Measurements from ENCODE around the gene PPP1R36.

The PPP1R36 gene, protein sequence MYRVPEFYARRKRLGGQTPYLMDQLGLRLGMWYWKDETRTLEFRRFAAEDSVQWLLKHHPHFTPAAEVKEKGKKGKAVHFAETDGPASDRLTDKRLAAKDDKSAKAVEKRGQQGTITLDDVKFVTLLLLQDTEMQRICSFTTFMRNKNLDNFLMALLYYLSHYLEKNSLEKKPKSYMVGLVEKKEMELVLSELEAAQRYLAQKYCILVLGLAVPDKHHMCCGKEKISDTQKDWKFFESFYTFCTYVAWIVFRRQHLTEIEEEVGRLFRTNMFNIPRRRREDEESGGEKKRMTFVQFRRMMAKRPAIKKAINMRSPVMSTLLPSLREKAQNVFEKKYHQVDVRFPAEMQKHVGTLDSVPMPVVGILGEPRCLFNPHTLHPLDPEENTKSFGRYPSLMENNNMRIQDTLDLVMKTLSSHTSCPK

DNA sequence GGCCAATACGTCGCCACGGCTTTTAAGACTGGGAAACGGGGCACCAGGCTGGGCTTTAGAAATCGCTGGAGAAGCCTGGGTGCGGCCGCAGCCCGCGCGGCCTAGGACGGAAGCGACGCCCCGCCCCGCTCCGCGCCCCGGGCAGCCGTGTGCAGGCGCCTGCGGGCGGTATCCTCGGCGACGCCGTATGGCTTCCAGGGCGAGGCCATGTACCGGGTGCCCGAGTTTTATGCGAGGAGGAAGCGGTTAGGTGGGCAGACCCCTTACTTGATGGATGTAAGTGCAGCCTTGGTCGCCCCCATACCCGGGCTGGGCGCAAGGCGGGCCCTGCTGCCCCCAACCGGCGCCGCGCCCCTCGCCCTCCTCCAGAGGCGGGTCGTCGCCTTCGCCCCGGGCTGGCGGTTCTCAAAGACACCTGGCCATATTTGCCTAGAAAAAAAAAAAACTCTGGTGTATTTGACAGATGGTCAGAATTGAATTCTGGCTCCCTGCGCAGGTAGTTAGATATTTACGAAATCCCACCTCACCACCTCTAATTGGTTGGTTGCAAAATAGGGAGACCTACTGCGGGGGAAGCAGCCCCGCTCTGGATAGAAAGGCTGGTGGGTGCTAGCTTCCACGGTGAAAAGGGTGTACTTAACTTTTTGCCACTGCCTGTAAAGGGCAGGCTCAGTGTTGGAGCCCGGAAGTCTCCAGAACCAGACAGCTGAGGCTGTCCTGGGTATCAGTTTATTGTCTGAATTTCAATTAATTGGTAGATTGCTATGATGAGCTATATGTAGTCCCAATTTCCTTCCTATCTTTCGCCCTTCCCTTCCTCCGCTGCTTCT, at the start of gene PPP1R36:
TSS of gene PPP1R36 (plus strand) at position 171 of the 830 bp plus-strand sequence. CDS start at position 208, 37 bp downstream.
- peaks cover 13% of the 10 kb centered on the region for H3K4me1 ChIP-seq (ENCODE audit: insufficient read depth, low read length)
- H3K27ac ChIP-seq (ENCODE audit: low read depth, low read length): peak within 1 kb of the TSS; percentile 43
- no peak within 1 kb of the TSS for H3K9ac ChIP-seq (ENCODE audit: low read length)
- H3K4me3 ChIP-seq (ENCODE audit: low read depth in 1 of 2, low read length in 2 of 2): peak within 1 kb of the TSS; percentile 12 to 24
- H3K36me3 ChIP-seq (ENCODE audit: insufficient read depth, low read length): no peaks in the 10 kb centered on the region
- H3K27me3 ChIP-seq (ENCODE audit: control insufficient read depth in 1 of 2, insufficient read depth in 2 of 2, low read length in 2 of 2): no peaks in the 10 kb centered on the region
- no peaks in the 10 kb centered on the region for H3K9me3 ChIP-seq (ENCODE audit: low read length)

DNA sequence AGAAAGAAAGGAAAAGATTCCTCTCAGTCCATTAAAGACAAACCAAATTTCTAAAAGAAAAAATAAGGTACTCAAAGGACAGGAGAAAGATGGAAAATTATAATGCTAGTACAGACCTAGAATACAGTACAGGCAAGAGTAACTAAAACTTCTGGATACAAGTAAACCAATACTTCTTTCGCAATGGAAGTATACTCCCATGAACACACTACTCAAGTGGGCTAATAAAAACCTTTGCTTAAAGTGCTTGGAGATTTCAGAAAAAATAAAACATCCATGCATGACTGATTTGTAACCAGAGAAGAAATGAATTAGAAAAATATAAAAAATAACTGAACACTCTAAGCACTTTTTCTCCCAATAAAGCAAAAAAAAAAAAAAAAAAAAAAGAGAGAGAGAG, 49.7 kb upstream of the PPP1R36 start:
- H3K36me3 ChIP-seq (ENCODE audit: insufficient read depth, low read length): peaks cover 4% of the 10 kb centered on the region
- no peak overlapping the region for H3K4me3 ChIP-seq (ENCODE audit: low read depth in 1 of 2, low read length in 2 of 2)
- H3K9me3 ChIP-seq (ENCODE audit: low read length): no peaks in the 10 kb centered on the region
- H3K9ac ChIP-seq (ENCODE audit: low read length): no peak overlapping the region
- no peaks in the 10 kb centered on the region for H3K27me3 ChIP-seq (ENCODE audit: control insufficient read depth in 1 of 2, insufficient read depth in 2 of 2, low read length in 2 of 2)
- peaks cover 27% of the 10 kb centered on the region for H3K4me1 ChIP-seq (ENCODE audit: insufficient read depth, low read length)
- no peak overlapping the region for H3K27ac ChIP-seq (ENCODE audit: low read depth, low read length)

DNA sequence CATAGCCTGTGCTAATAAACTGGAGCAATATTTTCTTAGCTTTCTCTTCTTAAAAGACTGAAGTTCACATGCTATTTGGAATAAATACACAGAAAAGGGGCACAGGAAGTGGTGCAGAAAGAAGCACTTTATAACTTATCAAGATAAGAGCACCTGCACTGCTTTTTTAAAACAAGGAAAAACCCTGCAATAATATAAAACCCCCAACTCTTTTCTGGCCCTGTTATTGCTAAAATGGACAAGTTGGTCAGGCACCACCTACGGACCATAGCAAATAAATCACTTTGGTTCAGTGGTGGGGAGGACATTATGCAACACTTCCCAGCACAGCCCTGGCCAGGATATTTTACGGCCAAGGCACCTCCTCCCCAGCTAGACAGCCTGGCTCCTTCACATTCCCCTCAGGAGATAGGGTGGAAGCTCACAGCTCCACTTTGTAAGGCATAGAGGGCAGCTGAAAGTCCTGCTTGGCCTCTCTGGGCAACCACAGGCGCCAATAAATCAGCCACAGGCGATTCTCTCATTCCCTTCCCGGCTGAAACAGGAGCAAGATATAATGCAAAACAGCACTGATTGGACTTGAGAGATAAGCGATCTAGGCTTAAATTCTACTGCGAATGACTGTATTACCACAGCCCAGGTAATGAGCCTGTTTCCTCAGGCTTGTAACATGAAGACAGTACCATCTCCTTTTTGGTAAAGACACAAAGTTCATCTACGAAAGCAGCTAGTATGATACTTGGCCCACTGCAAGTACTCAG, 48.2 kb upstream of the PPP1R36 start:
- H3K9ac ChIP-seq (ENCODE audit: low read length): peak overlapping the region; percentile 34
- H3K9me3 ChIP-seq (ENCODE audit: low read length): no peaks in the 10 kb centered on the region
- peaks cover 30% of the 10 kb centered on the region for H3K4me1 ChIP-seq (ENCODE audit: insufficient read depth, low read length)
- H3K27ac ChIP-seq (ENCODE audit: low read depth, low read length): peak overlapping the region; percentile 100
- H3K27me3 ChIP-seq (ENCODE audit: control insufficient read depth in 1 of 2, insufficient read depth in 2 of 2, low read length in 2 of 2): no peaks in the 10 kb centered on the region
- H3K36me3 ChIP-seq (ENCODE audit: insufficient read depth, low read length): no peaks in the 10 kb centered on the region
- H3K4me3 ChIP-seq (ENCODE audit: low read depth in 1 of 2, low read length in 2 of 2): peak overlapping the region; percentile 5 to 79

DNA sequence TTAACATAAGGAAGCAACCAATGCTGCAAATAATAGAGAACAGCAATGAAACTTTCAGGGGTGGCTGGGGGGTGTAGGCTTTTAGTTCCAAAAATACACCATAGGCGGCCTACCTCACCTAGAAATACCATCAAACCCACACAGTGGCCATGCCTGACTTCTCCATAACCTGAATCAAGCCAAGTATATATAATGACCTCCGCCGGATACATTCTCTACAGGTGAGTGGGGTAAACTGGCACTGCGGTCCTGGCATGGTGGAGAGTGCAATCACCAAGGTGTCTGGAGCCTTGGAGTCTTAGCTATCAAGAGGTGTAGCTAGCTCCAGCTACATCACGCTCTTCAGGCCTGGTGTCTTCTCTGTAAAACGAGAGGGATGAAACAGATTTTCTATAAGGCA, 47.3 kb upstream of the PPP1R36 start:
- H3K36me3 ChIP-seq (ENCODE audit: insufficient read depth, low read length): no peaks in the 10 kb centered on the region
- peak overlapping the region; percentile 79 to 97 for H3K4me3 ChIP-seq (ENCODE audit: low read depth in 1 of 2, low read length in 2 of 2)
- H3K27ac ChIP-seq (ENCODE audit: low read depth, low read length): peak overlapping the region; percentile 100
- H3K4me1 ChIP-seq (ENCODE audit: insufficient read depth, low read length): peaks cover 39% of the 10 kb centered on the region
- H3K9ac ChIP-seq (ENCODE audit: low read length): peak overlapping the region; percentile 94
- H3K9me3 ChIP-seq (ENCODE audit: low read length): no peaks in the 10 kb centered on the region
- H3K27me3 ChIP-seq (ENCODE audit: control insufficient read depth in 1 of 2, insufficient read depth in 2 of 2, low read length in 2 of 2): no peaks in the 10 kb centered on the region

DNA sequence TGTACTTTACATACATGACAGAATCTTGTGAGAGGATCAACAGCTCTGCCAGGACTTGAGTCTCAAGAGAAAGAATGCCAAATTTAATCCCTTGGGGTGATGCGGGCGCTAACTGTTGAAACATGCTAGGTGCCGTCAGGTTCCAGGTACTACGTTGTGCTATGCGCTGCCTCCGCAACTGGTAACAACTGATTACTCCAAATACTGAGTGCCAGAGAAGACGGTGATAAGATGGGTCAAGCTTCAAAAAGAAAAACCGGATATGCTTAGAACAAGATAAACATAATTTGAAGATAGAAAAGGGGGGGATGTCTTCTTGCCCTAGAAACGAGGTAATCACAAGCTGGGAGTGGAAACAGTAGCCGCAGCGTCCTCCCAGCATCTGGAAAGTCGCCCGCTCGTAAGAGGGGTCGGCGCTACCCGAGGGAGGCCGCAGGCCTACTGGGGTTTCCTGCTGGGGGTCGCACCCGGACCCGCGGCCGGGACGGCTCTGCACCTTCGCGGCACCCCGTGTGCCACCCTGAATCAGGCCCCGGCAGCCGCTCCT, 46.8 kb upstream of the PPP1R36 start:
- Histone ChIP-seq H3K9ac (ENCODE audit: low read length) (peak overlapping the region; percentile 94), H3K36me3 (ENCODE audit: insufficient read depth, low read length) (no peaks in the 10 kb centered on the region), H3K9me3 (ENCODE audit: low read length) (no peaks in the 10 kb centered on the region), H3K27me3 (ENCODE audit: control insufficient read depth in 1 of 2, insufficient read depth in 2 of 2, low read length in 2 of 2) (no peaks in the 10 kb centered on the region), H3K4me3 (ENCODE audit: low read depth in 1 of 2, low read length in 2 of 2) (peak overlapping the region; percentile 79 to 97), H3K4me1 (ENCODE audit: insufficient read depth, low read length) (peaks cover 44% of the 10 kb centered on the region), H3K27ac (ENCODE audit: low read depth, low read length) (peak overlapping the region; percentile 100)

DNA sequence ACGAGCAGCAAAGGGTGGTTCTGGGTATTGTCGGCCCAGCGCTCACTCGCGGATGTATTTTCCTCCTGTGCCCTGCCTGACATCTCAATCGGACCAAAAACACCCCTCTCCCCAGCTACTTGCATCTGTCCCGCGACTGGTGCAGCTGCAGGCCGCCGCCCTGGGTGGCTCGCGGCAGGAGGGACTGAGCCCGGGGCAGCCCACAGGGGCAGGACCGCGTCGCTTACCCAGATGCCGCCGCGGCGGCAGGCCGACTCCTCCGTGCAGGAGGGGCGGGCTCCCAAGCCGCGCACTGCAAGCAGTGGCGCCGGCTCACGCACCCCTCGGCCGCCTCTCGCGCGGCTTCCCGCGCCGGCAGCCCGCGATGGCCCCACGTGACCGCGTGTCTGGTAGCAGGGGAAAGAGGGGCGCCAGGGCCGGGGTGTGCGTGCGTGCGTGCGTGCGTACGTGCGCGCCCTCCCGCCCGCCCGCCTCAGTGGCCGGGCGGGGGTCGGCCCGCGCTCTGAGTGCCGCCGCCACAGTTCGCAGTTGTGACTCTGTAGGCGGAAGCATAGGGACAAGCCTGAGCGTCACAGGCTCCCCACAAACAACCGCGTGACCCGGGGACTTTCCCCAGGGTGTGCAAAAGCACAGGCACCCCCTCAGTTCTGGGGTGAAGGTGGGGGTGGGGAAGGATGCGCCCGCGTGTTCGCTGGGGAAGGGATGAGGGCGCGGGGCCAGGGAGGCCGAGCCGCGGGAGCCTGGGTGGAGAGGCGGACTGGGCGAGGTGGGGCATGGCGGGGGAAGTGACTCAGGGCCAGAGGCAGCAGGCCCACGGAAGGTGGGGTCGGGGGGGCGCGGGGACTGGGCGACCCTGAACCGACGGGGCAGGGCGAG, 46.1 kb upstream of the PPP1R36 start, which contains the start of gene ZBTB25:
TSS of gene ZBTB25 (minus strand) at position 405 of the 876 bp plus-strand sequence. CDS start 13,305 bp downstream, outside the sequence.
- H3K4me1 ChIP-seq (ENCODE audit: insufficient read depth, low read length): peaks cover 49% of the 10 kb centered on the region
- H3K27ac ChIP-seq (ENCODE audit: low read depth, low read length): peak within 1 kb of the TSS; percentile 100
- H3K9me3 ChIP-seq (ENCODE audit: low read length): no peaks in the 10 kb centered on the region
- no peaks in the 10 kb centered on the region for H3K36me3 ChIP-seq (ENCODE audit: insufficient read depth, low read length)
- H3K27me3 ChIP-seq (ENCODE audit: control insufficient read depth in 1 of 2, insufficient read depth in 2 of 2, low read length in 2 of 2): no peaks in the 10 kb centered on the region
- H3K9ac ChIP-seq (ENCODE audit: low read length): peak within 1 kb of the TSS; percentile 94
- H3K4me3 ChIP-seq (ENCODE audit: low read depth in 1 of 2, low read length in 2 of 2): peak within 1 kb of the TSS; percentile 79 to 97

DNA sequence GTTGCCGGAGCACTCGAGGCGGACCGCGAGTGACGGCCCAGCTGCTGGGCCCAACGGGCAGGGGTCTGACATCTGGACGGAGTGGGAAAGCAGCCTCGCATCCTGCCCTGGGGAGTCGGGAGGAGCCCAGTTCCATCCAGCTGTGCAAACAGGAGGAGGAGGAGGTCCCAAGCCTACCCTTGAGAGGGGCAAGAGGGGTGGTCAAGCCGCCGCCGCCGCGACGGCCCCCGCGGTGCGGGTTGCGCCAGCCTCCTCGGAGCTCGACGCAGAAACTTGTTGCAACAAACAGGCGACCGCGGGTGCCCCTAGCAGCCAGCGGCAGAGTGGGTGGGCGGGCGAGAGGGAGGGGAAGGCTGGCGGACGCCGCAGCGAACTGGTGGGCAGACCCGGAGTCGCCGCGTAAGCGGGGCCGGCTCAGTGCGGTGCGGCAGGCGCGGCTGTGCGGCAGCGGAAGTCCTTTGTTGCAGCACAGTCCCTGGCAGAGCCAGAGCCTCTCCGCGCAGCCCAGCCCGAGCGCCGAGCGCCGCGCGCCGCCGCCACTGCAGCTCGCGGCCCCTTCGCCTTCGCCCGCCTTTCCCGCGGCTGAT, 45.4 kb upstream of the PPP1R36 start, which contains the start of gene ZBTB1:
TSS of gene ZBTB1 (plus strand) at position 461 of the 587 bp plus-strand sequence. CDS start 16,735 bp downstream, outside the sequence.
- Histone ChIP-seq H3K9ac (ENCODE audit: low read length) (peak within 1 kb of the TSS; percentile 27), H3K27me3 (ENCODE audit: control insufficient read depth in 1 of 2, insufficient read depth in 2 of 2, low read length in 2 of 2) (no peaks in the 10 kb centered on the region), H3K9me3 (ENCODE audit: low read length) (no peaks in the 10 kb centered on the region), H3K4me3 (ENCODE audit: low read depth in 1 of 2, low read length in 2 of 2) (peak within 1 kb of the TSS; percentile 79 to 97), H3K36me3 (ENCODE audit: insufficient read depth, low read length) (no peaks in the 10 kb centered on the region), H3K27ac (ENCODE audit: low read depth, low read length) (peak within 1 kb of the TSS; percentile 100), H3K4me1 (ENCODE audit: insufficient read depth, low read length) (peaks cover 53% of the 10 kb centered on the region)

DNA sequence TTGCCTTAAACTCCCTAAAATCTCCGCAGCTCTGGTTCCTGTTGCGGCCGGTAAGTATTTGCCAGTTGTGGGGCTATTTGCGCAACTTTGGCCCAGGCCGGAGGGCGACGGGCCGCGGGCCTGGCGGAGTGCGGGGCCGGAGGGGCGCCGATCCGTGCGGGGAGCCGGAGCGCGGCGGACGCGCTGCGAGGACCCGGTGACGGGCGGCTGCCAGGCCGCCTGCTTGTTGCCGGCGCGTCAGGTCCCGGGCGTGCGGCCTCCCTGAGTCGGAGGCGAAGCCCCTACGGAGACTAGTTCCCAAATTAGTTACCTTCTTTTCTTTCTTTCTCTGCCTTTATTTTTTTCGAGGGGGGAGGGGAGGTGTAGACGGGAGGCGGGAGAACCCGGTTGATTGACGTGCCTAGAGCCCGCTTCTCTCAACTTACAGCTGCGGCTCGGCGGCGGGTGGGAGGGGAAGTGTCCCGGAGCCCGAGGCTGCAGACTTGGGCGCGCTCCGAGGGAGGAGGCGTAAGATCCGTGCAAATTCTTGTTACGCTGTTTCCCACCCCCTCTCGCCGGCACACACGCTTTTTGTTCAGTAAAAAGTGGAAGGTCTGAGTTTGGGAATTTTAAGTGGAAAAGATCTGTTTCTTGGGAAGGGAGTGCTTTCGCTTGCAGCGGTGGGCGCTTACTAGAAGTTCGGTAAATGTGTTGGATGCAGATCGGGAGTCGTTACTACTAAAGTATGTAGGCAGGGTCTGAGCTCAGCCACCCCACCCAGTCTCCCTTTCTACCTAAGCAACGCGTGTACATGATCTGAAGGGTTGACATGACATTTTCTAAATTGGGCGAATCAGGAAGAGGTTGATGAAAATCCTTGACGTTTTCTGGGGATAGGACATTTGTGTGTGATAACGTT, 44.6 kb upstream of the PPP1R36 start:
- no peaks in the 10 kb centered on the region for H3K36me3 ChIP-seq (ENCODE audit: insufficient read depth, low read length)
- H3K4me1 ChIP-seq (ENCODE audit: insufficient read depth, low read length): peaks cover 48% of the 10 kb centered on the region

DNA sequence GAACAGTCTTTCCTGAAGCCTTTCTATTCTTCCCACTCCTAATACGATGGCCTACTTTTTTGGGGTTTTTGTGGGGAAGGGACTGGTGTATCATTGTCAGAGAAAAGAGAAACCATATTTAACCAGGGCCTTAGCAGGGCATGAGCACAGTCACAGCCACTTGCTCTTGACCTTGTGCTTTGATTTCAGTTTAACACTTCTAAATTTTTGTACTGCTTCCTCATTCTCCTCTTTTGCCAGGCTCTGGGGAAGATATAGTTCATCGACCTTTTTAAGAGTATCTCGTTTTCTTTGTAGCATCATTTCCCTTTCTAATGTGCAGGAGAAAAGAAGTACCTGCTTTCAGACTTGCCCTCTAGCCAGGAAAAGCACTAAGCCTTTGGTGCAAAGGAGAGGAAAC, 43.0 kb upstream of the PPP1R36 start:
- Histone ChIP-seq H3K36me3 (ENCODE audit: insufficient read depth, low read length) (no peaks in the 10 kb centered on the region), H3K9ac (ENCODE audit: low read length) (no peak overlapping the region), H3K27me3 (ENCODE audit: control insufficient read depth in 1 of 2, insufficient read depth in 2 of 2, low read length in 2 of 2) (no peaks in the 10 kb centered on the region), H3K4me1 (ENCODE audit: insufficient read depth, low read length) (peaks cover 51% of the 10 kb centered on the region), H3K9me3 (ENCODE audit: low read length) (no peaks in the 10 kb centered on the region), H3K4me3 (ENCODE audit: low read depth in 1 of 2, low read length in 2 of 2) (no peak overlapping the region), H3K27ac (ENCODE audit: low read depth, low read length) (no peak overlapping the region)

More for the DNA sequence above, 44.6 kb upstream of the PPP1R36 start:
- Histone ChIP-seq H3K4me3 (ENCODE audit: low read depth in 1 of 2, low read length in 2 of 2) (peak overlapping the region; percentile 79 to 97), H3K9ac (ENCODE audit: low read length) (peak overlapping the region; percentile 27), H3K27me3 (ENCODE audit: control insufficient read depth in 1 of 2, insufficient read depth in 2 of 2, low read length in 2 of 2) (no peaks in the 10 kb centered on the region), H3K9me3 (ENCODE audit: low read length) (no peaks in the 10 kb centered on the region), H3K27ac (ENCODE audit: low read depth, low read length) (peak overlapping the region; percentile 100)

Data from muscle layer of colon (tissue), 2 donors.